GM18502 (cell line): Measurements from ENCODE around the gene ANKRD23.
"Not testable (repeated sequence)": the region's sequence is repeated elsewhere in the genome, so short reads cannot be mapped to it uniquely, and the experiment has no call there.

ENCODE experiments used
- ATAC-seq: cut with Tn5 transposase; IDR thresholded peaks from one replicate; pipeline ENCODE4 v1.9.1; 2021; ENCODE audit warnings: mild to moderate bottlenecking; ENCODE audit not compliant: unreplicated experiment, poor library complexity

ANKRD23 gene

GRCh38 chr2:96864343-96865091 lies 20.7 kb upstream of the ANKRD23 start:
- no peak for ATAC-seq

GRCh38 chr2:96863575-96864342 lies 19.9 kb upstream of the ANKRD23 start:
- ATAC-seq, result no peak

GRCh38 chr2:96863056-96863455 lies 19.2 kb upstream of the ANKRD23 start:
- ATAC-seq, result not testable (repeated sequence)

- no peak for ATAC-seq
Measured at GRCh38 chr2:96861074-96861473, 17.3 kb upstream of the ANKRD23 start.

GRCh38 chr2:96860065-96861029 lies 16.5 kb upstream of the ANKRD23 start:
- ATAC-seq, result no peak

- ATAC-seq, result no peak
Measured at GRCh38 chr2:96859681-96860064, 15.9 kb upstream of the ANKRD23 start.

GRCh38 chr2:96859099-96859649 lies 15.4 kb upstream of the ANKRD23 start:
- ATAC-seq, result no peak

- peak; percentile 92 for ATAC-seq
Measured at GRCh38 chr2:96857667-96858372, 14.0 kb upstream of the ANKRD23 start, which contains the start of gene ANKRD39. ANKRD39 (minus strand) TSS chr2:96858016; CDS start chr2:96857987, 29 bp downstream.

GRCh38 chr2:96856776-96857666 lies 13.2 kb upstream of the ANKRD23 start:
- no peak for ATAC-seq

GRCh38 chr2:96853321-96853720 lies 9.5 kb upstream of the ANKRD23 start:
- no peak for ATAC-seq

GRCh38 chr2:96852667-96853066 lies 8.8 kb upstream of the ANKRD23 start:
- ATAC-seq, result no peak

GRCh38 chr2:96848264-96848663 lies 4.4 kb upstream of the ANKRD23 start:
- no peak for ATAC-seq

GRCh38 chr2:96847586-96847985 lies 3.8 kb upstream of the ANKRD23 start:
- no peak for ATAC-seq

GRCh38 chr2:96846825-96847224 lies 3.0 kb upstream of the ANKRD23 start:
- no peak for ATAC-seq

GRCh38 chr2:96844405-96844808 lies 586 bp upstream of the ANKRD23 start:
- ATAC-seq, result no peak

GRCh38 chr2:96842600-96842999 lies 1.2 kb downstream of the ANKRD23 start:
- no peak for ATAC-seq

- ATAC-seq, result no peak
Measured at GRCh38 chr2:96841701-96842495, 1.9 kb downstream of the ANKRD23 start.
